Endothelial cell (in vitro differentiated cells): ENCODE measurements around the gene USP9X. TPM values are rescaled to one million over a fixed set of nuclear protein-coding genes. Genes with fewer than 3 reads are reported as not detected.

Experiments
- DNase-seq: peaks from one replicate; pipeline ENCODE4 v3.0.0; 2021; ENCODE audit warnings: low spot score
- H3K27ac Mint-ChIP-seq: one replicate; pipeline ENCODE4 v1.8.0; 2021; ENCODE audit warnings: mixed read lengths, inconsistent platforms; ENCODE audit not compliant: unreplicated experiment
- H3K27me3 Mint-ChIP-seq: one replicate; pipeline ENCODE4 v1.8.0; 2021; ENCODE audit warnings: mild to moderate bottlenecking, moderate library complexity, mixed read lengths, inconsistent platforms; ENCODE audit not compliant: unreplicated experiment
- H3K36me3 Mint-ChIP-seq: one replicate; pipeline ENCODE4 v1.8.0; 2021; ENCODE audit warnings: mild to moderate bottlenecking, low read depth, mixed read lengths, inconsistent platforms; ENCODE audit not compliant: unreplicated experiment
- H3K4me1 Mint-ChIP-seq: one replicate; pipeline ENCODE4 v1.8.0; 2021; ENCODE audit warnings: mild to moderate bottlenecking, mixed read lengths, inconsistent platforms; ENCODE audit not compliant: unreplicated experiment
- H3K4me3 Mint-ChIP-seq: one replicate; pipeline ENCODE4 v1.8.0; 2021; ENCODE audit warnings: mild to moderate bottlenecking, mixed read lengths, inconsistent platforms; ENCODE audit not compliant: unreplicated experiment
- H3K9me3 Mint-ChIP-seq: one replicate; pipeline ENCODE4 v1.8.0; 2021; ENCODE audit warnings: mixed read lengths, inconsistent platforms; ENCODE audit not compliant: unreplicated experiment
- CTCF ChIP-seq: fragments of 200-600 bp; sonication (generic); IDR thresholded peaks from one replicate; pipeline ENCODE4 v1.5.0; 2021; ENCODE audit warnings: antibody characterized with exemption; ENCODE audit not compliant: unreplicated experiment
- total RNA-seq: library from RNA; stranded (reverse); fragmentation: NEBNext Ultra II Directional; extraction: Animal tissue kit (Norgen Biotek cat#: 25700); gene quantifications from one replicate; pipeline ENCODE4 v1.2.1, GENCODE V29; 2021; ENCODE audit not compliant: unreplicated experiment

The USP9X gene
- total RNA-seq, 1 donor from 2014 or later: 72.9 TPM

DNA sequence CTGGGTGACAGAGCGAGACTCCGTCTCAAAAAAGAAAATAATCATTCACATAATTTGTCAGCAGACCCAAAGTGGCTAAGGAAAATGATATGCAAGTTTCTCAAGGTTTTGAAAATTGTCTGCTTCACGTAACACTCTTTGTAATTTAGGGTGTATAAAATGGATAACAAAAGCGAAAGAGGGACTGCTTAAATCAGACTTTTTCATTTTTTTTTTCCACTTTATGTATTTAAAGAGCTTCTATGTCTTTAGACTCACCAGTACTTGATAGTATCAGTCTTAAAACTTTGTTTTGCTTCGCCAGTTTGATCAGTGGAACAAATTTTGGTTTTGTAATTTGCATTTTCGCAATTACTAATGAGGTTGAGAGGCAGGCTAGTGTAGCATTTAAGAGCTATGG lies 34.6 kb downstream of the USP9X start:
- Mint-ChIP-seq H3K27me3 (peaks cover 7% of the 10 kb centered on the region), H3K4me3 (no peak overlapping the region), H3K4me1 (peaks cover 3% of the 10 kb centered on the region), H3K9me3 (no peaks in the 10 kb centered on the region), H3K36me3 (no peaks in the 10 kb centered on the region), H3K27ac (no peak overlapping the region)
- no peak for TF ChIP-seq CTCF
- DNase-seq: no peak

DNA sequence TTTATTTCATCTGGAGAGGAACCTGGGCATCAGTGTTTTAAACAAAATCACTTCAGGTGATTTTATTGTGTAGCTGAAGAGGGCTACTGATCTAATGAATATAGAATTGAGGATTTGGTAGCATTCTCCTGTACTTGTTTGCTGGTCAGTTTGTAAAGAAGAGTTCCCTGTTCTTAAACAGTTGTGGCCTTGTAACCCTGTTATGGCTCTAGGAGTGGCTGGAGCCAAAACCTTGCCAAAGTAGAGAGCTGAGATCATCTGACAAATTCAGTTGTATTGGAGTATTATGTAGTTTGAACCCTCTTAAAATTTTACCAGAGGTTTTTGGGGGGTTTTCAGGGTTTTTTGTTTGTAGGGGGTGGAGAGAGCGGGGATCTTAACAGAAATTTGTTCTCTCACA lies 36.5 kb downstream of the USP9X start:
- peaks cover 3% of the 10 kb centered on the region for H3K4me1 Mint-ChIP-seq
- no peak overlapping the region for H3K4me3 Mint-ChIP-seq

DNA sequence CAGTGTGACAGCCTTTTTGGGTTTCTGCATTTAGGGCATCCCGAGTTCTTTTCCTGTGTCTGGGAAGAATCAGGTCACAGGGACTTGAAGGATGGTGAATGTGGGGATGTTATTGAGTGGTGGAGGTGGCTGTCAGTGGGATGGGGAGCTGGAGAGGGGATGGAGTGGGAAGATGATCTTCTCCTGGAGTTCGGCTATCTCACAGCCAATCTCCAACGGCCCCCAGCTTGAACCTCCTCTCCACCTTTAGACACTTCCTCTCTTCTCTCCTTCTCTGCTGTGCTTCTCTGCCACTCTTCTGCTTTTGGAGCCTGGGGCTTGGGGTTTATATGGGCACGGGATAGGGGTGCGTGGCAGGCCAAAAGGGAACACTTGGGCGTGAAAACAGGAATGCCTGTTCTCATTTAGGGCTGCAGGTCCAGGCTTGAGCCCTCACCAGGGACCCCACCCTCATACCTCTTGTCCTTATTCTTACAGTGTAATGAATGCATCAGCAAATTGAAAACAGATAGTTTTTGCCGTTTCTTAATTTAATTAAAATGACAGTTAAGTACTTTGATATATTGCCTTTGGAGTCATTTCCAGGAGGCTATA lies 37.5 kb downstream of the USP9X start:
- no peak for DNase-seq
- TF ChIP-seq CTCF: no peak
- Mint-ChIP-seq H3K27ac (no peak overlapping the region), H3K36me3 (peaks cover 5% of the 10 kb centered on the region), H3K4me3 (no peak overlapping the region), H3K4me1 (peaks cover 3% of the 10 kb centered on the region), H3K27me3 (peaks cover 7% of the 10 kb centered on the region), H3K9me3 (no peaks in the 10 kb centered on the region)

More for the DNA sequence above, 36.5 kb downstream of the USP9X start:
- no peak for TF ChIP-seq CTCF
- no peaks in the 10 kb centered on the region for H3K9me3 Mint-ChIP-seq
- H3K36me3 Mint-ChIP-seq: peaks cover 5% of the 10 kb centered on the region
- peaks cover 7% of the 10 kb centered on the region for H3K27me3 Mint-ChIP-seq
- no peak overlapping the region for H3K27ac Mint-ChIP-seq
- no peak for DNase-seq

DNA sequence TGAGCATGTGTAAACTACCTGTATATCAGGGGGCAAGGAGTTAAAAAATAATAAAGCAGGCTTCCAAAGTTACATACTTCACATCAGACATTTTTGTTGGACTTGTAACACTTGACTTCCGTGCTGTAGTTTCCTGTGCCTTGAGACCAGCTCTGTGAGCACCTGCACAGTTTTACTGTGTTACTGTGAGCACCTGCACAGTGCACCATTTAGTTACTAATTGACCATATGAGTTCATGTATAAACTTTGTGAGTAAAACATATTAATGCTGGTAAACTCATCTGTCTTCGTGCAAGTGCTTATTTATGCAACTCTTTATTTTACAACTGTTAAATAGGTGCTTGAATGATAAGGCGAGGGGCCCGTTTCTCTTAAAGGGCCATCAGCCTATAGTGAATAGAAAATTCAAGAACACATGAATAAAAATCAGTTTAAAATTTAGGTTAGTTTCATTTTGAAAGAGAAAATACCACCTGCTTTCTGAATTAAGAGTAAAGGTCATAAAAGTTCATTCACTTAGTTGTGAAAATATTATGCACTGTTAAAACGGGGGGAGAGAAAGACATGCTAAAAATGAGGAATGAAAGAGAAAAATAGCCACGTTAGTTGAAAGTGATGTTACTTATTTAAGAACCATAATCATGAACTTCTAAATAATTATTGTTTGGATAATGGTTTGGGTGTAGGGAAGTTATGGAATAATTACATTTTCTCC lies 42.4 kb downstream of the USP9X start:
- TF ChIP-seq CTCF: no peak
- no peaks in the 10 kb centered on the region for H3K27me3 Mint-ChIP-seq
- H3K4me1 Mint-ChIP-seq: no peaks in the 10 kb centered on the region
- no peaks in the 10 kb centered on the region for H3K9me3 Mint-ChIP-seq
- peaks cover 8% of the 10 kb centered on the region for H3K36me3 Mint-ChIP-seq
- no peak overlapping the region for H3K27ac Mint-ChIP-seq
- no peak overlapping the region for H3K4me3 Mint-ChIP-seq
- DNase-seq: no peak

DNA sequence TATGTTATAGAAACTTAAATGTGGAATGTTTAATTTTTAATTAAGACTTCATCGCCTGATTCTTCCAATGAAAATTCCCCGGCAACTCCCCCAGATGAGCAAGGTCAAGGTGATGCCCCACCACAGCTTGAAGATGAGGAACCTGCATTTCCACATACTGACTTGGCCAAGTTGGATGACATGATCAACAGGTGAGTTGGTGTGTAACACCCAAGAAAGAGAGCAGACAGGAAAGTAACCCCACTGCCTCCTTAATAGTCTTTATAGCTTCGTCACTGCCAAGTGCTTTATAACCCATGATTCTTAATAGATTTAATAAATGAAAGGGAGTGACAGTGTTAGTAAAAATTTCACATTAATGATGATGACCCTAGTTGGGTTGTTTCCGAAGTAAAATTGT lies 43.7 kb downstream of the USP9X start:
- no peak for TF ChIP-seq CTCF
- H3K36me3 Mint-ChIP-seq: peaks cover 8% of the 10 kb centered on the region
- no peaks in the 10 kb centered on the region for H3K4me1 Mint-ChIP-seq
- no peak for DNase-seq
- H3K4me3 Mint-ChIP-seq: no peak overlapping the region
- no peaks in the 10 kb centered on the region for H3K27me3 Mint-ChIP-seq
- no peak overlapping the region for H3K27ac Mint-ChIP-seq
- H3K9me3 Mint-ChIP-seq: no peaks in the 10 kb centered on the region
